H54 (cell line): ENCODE measurements around the gene UNC13C.

Source experiments
- DNase-seq: peaks from one replicate; pipeline ENCODE4 v3.0.0; 2011; ENCODE audit warnings: low spot score, mixed read lengths; ENCODE audit not compliant: insufficient read length
- FAIRE-seq: peaks from 3 replicates; lab custom pipeline; 2011; peaks lifted over from hg19 to GRCh38; lab: Jason Lieb, UNC
- POLR2A ChIP-seq: IDR thresholded peaks from 2 replicates; pipeline ENCODE4 v1.6.1; 2011; ENCODE audit warnings: low read depth, mild to moderate bottlenecking, low read length

UNC13C gene

GRCh38 chr15:54528021-54528420 is 549.8 kb downstream of the UNC13C start:
- FAIRE-seq, result no peak
- DNase-seq, result no peak
- no peak for TF ChIP-seq POLR2A

- DNase-seq (no peak), FAIRE-seq (no peak)
- TF ChIP-seq POLR2A, result no peak
Measured at GRCh38 chr15:54540721-54541120, 562.5 kb downstream of the UNC13C start.

- DNase-seq (no peak), FAIRE-seq (no peak)
- no peak for TF ChIP-seq POLR2A
Measured at GRCh38 chr15:54547491-54547890, 569.2 kb downstream of the UNC13C start.

- FAIRE-seq (no peak), DNase-seq (no peak)
- TF ChIP-seq POLR2A, result no peak
Measured at GRCh38 chr15:54550954-54551353, 572.7 kb downstream of the UNC13C start.

GRCh38 chr15:54556231-54556630 is 578.0 kb downstream of the UNC13C start:
- TF ChIP-seq POLR2A, result no peak
- DNase-seq, result no peak
- no peak for FAIRE-seq

- TF ChIP-seq POLR2A, result no peak
- no peak for FAIRE-seq
- DNase-seq, result no peak
Measured at GRCh38 chr15:54559405-54560069, 581.3 kb downstream of the UNC13C start.

- TF ChIP-seq POLR2A, result no peak
- FAIRE-seq, result no peak
- no peak for DNase-seq
Measured at GRCh38 chr15:54560417-54560816, 582.2 kb downstream of the UNC13C start.

GRCh38 chr15:54564166-54564565 is 585.9 kb downstream of the UNC13C start:
- DNase-seq, result no peak
- FAIRE-seq, result no peak
- TF ChIP-seq POLR2A, result no peak

- FAIRE-seq, result no peak
- no peak for DNase-seq
- no peak for TF ChIP-seq POLR2A
Measured at GRCh38 chr15:54566654-54567053, 588.4 kb downstream of the UNC13C start.

GRCh38 chr15:54567408-54568035 is 589.3 kb downstream of the UNC13C start:
- FAIRE-seq (no peak), DNase-seq (no peak)
- TF ChIP-seq POLR2A, result no peak

- TF ChIP-seq POLR2A, result no peak
- FAIRE-seq, result no peak
- DNase-seq, result no peak
Measured at GRCh38 chr15:54568381-54568780, 590.1 kb downstream of the UNC13C start.

GRCh38 chr15:54571576-54571975 is 593.3 kb downstream of the UNC13C start:
- TF ChIP-seq POLR2A, result no peak
- DNase-seq (no peak), FAIRE-seq (no peak)

- TF ChIP-seq POLR2A, result no peak
- DNase-seq, result no peak
- FAIRE-seq, result no peak
Measured at GRCh38 chr15:54575586-54575985, 597.3 kb downstream of the UNC13C start.

- FAIRE-seq (no peak), DNase-seq (no peak)
Measured at GRCh38 chr15:54576298-54576935, 598.2 kb downstream of the UNC13C start.

More at GRCh38 chr15:54576298-54576935, 598.2 kb downstream of the UNC13C start:
- TF ChIP-seq POLR2A, result no peak
